Vagina (tissue), 2 donors: ENCODE results near the gene ADPRM.

Experiments used
- CTCF ChIP-seq, 3 experiments: fragments of 450-650 bp in 2 of 3; fragments of 200-600 bp in 1 of 3; sonication (generic) in 1 of 3; IDR thresholded peaks; one replicate each; pipeline ENCODE4 v1.5.1; 2017 to 2019; ENCODE audit warnings: antibody characterized with exemption in 3 of 3, mild to moderate bottlenecking in 2 of 3, moderate library complexity in 2 of 3
- POLR2A ChIP-seq, 2 donors: fragments of 450-650 bp; IDR thresholded peaks; one replicate each; pipeline ENCODE4 v1.6.1; 2017; ENCODE audit warnings: antibody characterized with exemption in 2 of 2, mild to moderate bottlenecking in 2 of 2, moderate library complexity in 2 of 2
- POLR2AphosphoS5 ChIP-seq, 2 donors: sonication (generic); formaldehyde crosslinking; IDR thresholded peaks; one replicate each; pipeline ENCODE4 v1.9.0; 2017; ENCODE audit warnings: antibody characterized with exemption in 2 of 2, mild to moderate bottlenecking in 2 of 2, low read depth in 1 of 2; ENCODE audit not compliant: insufficient read depth in 1 of 2

- no peak for TF ChIP-seq POLR2AphosphoS5 (IDR thresholded peaks at IDR 0.05; ENCODE audit: insufficient read depth in 1 of 2, low read depth in 1 of 2)
- no peak for TF ChIP-seq CTCF (IDR thresholded peaks at IDR 0.05)
- no peak for TF ChIP-seq POLR2A (IDR thresholded peaks at IDR 0.05)
These were observed 44.2 kb downstream of the ADPRM start for GRCh38 chr17:10741416-10742135.
